ACC112 (cell line): Measurements from ENCODE around the gene ZDHHC21.
"Not testable (repeated sequence)": the region's sequence is repeated elsewhere in the genome, so short reads cannot be mapped to it uniquely, and the experiment has no call there.

Experiments
- H2AFZ ChIP-seq: fragments of 200-600 bp; sonication (generic); one replicate; pipeline ENCODE4 v1.6.0; 2017; ENCODE audit warnings: antibody characterized with exemption, low read length; ENCODE audit not compliant: unreplicated experiment
- H3K27ac ChIP-seq: fragments of 200-600 bp; sonication (generic); 2 replicates; pipeline ENCODE4 v1.5.1; 2014; ENCODE audit warnings: low read depth, mild to moderate bottlenecking, antibody characterized with exemption, low read length, moderate library complexity
- H3K27me3 ChIP-seq: fragments of 200-600 bp; sonication (generic); 2 replicates; pipeline ENCODE4 v1.6.1; 2014; ENCODE audit warnings: mild to moderate bottlenecking, antibody characterized with exemption, low read length, moderate library complexity, mixed read lengths; ENCODE audit not compliant: insufficient read depth
- H3K36me3 ChIP-seq: fragments of 200-600 bp; sonication (generic); 2 replicates; pipeline ENCODE4 v1.6.1; 2016; ENCODE audit warnings: mild to moderate bottlenecking, antibody characterized with exemption, low read length, moderate library complexity, mixed read lengths; ENCODE audit not compliant: insufficient read depth
- H3K4me1 ChIP-seq: fragments of 200-600 bp; sonication (generic); one replicate; pipeline ENCODE4 v1.6.1; 2016; ENCODE audit warnings: low read length, mixed read lengths; ENCODE audit not compliant: insufficient read depth, unreplicated experiment, control insufficient read depth
- H3K4me3 ChIP-seq: fragments of 200-600 bp; sonication (generic); 2 replicates; pipeline ENCODE4 v1.5.1; 2014; ENCODE audit warnings: mild to moderate bottlenecking, low read depth, low read length
- H3K79me2 ChIP-seq: fragments of 200-600 bp; sonication (generic); one replicate; pipeline ENCODE4 v1.6.0; 2016; ENCODE audit warnings: low read length; ENCODE audit not compliant: control insufficient read depth, unreplicated experiment, insufficient read depth

Gene ZDHHC21

GRCh38 chr9:14678776-14679175 lies 14.5 kb downstream of the ZDHHC21 start:
- Histone ChIP-seq H3K36me3 (peaks cover 2% of the 10 kb centered on the region; the same call in 1 of the 2 replicates), H2AFZ (no peak overlapping the region), H3K4me3 (no peak overlapping the region), H3K27ac (no peak overlapping the region), H3K4me1 (no peaks in the 10 kb centered on the region), H3K79me2 (peaks cover 7% of the 10 kb centered on the region), H3K27me3 (no peaks in the 10 kb centered on the region)

GRCh38 chr9:14677872-14678271 lies 15.4 kb downstream of the ZDHHC21 start:
- H3K79me2 ChIP-seq: peaks cover 7% of the 10 kb centered on the region
- peaks cover 3% of the 10 kb centered on the region; the same call in 1 of the 2 replicates for H3K36me3 ChIP-seq
- no peak overlapping the region for H3K4me3 ChIP-seq
- no peaks in the 10 kb centered on the region for H3K4me1 ChIP-seq
- H3K27ac ChIP-seq: no peak overlapping the region
- H3K27me3 ChIP-seq: no peaks in the 10 kb centered on the region
- no peak overlapping the region for H2AFZ ChIP-seq

GRCh38 chr9:14677396-14677795 lies 15.8 kb downstream of the ZDHHC21 start:
- Histone ChIP-seq H3K27ac (no peak overlapping the region), H3K36me3 (peaks cover 3% of the 10 kb centered on the region; the same call in 1 of the 2 replicates), H3K4me1 (no peaks in the 10 kb centered on the region), H2AFZ (no peak overlapping the region), H3K79me2 (peaks cover 7% of the 10 kb centered on the region), H3K27me3 (no peaks in the 10 kb centered on the region), H3K4me3 (no peak overlapping the region)

GRCh38 chr9:14674630-14675029 lies 18.6 kb downstream of the ZDHHC21 start:
- Histone ChIP-seq H2AFZ (no peak overlapping the region), H3K27me3 (no peaks in the 10 kb centered on the region), H3K79me2 (no peaks in the 10 kb centered on the region), H3K36me3 (peaks cover 3% of the 10 kb centered on the region; the same call in 1 of the 2 replicates), H3K4me3 (no peak overlapping the region), H3K27ac (no peak overlapping the region), H3K4me1 (peaks cover 14% of the 10 kb centered on the region)

GRCh38 chr9:14671377-14671776 lies 21.9 kb downstream of the ZDHHC21 start:
- H3K4me1 ChIP-seq: peaks cover 14% of the 10 kb centered on the region
- no peaks in the 10 kb centered on the region for H3K27me3 ChIP-seq
- peak overlapping the region; percentile 59 for H3K27ac ChIP-seq
- peak overlapping the region; percentile 28 for H2AFZ ChIP-seq
- H3K79me2 ChIP-seq: no peaks in the 10 kb centered on the region
- H3K36me3 ChIP-seq: peaks cover 3% of the 10 kb centered on the region; the same call in 1 of the 2 replicates
- peak overlapping the region; percentile 20; the same call in 1 of the 2 replicates for H3K4me3 ChIP-seq

GRCh38 chr9:14670718-14671117 lies 22.5 kb downstream of the ZDHHC21 start:
- peaks cover 14% of the 10 kb centered on the region for H3K4me1 ChIP-seq
- H3K27ac ChIP-seq: peak overlapping the region; percentile 59
- H2AFZ ChIP-seq: peak overlapping the region; percentile 28
- no peaks in the 10 kb centered on the region for H3K27me3 ChIP-seq
- H3K4me3 ChIP-seq: peak overlapping the region; percentile 20; the same call in 1 of the 2 replicates
- no peaks in the 10 kb centered on the region for H3K79me2 ChIP-seq
- peaks cover 3% of the 10 kb centered on the region; the same call in 1 of the 2 replicates for H3K36me3 ChIP-seq

- not testable (repeated sequence) for H2AFZ ChIP-seq, H3K27ac ChIP-seq, H3K79me2 ChIP-seq, H3K4me1 ChIP-seq, H3K27me3 ChIP-seq, H3K36me3 ChIP-seq, H3K4me3 ChIP-seq
Observed at GRCh38 chr9:14664022-14664421, 29.2 kb downstream of the ZDHHC21 start.

GRCh38 chr9:14662060-14662453 lies 31.2 kb downstream of the ZDHHC21 start:
- no peaks in the 10 kb centered on the region for H3K4me1 ChIP-seq
- peaks cover under 1% of the 10 kb centered on the region; the same call in 1 of the 2 replicates for H3K36me3 ChIP-seq
- H3K79me2 ChIP-seq: no peaks in the 10 kb centered on the region
- H2AFZ ChIP-seq: no peak overlapping the region
- H3K4me3 ChIP-seq: no peak overlapping the region
- H3K27ac ChIP-seq: no peak overlapping the region
- no peaks in the 10 kb centered on the region for H3K27me3 ChIP-seq

GRCh38 chr9:14661421-14662059 lies 31.7 kb downstream of the ZDHHC21 start:
- no peak overlapping the region for H2AFZ ChIP-seq
- no peak overlapping the region for H3K4me3 ChIP-seq
- no peaks in the 10 kb centered on the region for H3K27me3 ChIP-seq
- H3K27ac ChIP-seq: no peak overlapping the region
- H3K4me1 ChIP-seq: no peaks in the 10 kb centered on the region
- H3K79me2 ChIP-seq: no peaks in the 10 kb centered on the region
- peaks cover 4% of the 10 kb centered on the region for H3K36me3 ChIP-seq

GRCh38 chr9:14660721-14661120 lies 32.5 kb downstream of the ZDHHC21 start:
- Histone ChIP-seq H2AFZ (no peak overlapping the region), H3K4me3 (no peak overlapping the region), H3K27ac (no peak overlapping the region), H3K4me1 (no peaks in the 10 kb centered on the region), H3K36me3 (peaks cover 11% of the 10 kb centered on the region), H3K79me2 (no peaks in the 10 kb centered on the region), H3K27me3 (no peaks in the 10 kb centered on the region)

GRCh38 chr9:14654932-14655331 lies 38.3 kb downstream of the ZDHHC21 start:
- Histone ChIP-seq H3K4me3 (no peak overlapping the region), H3K79me2 (no peaks in the 10 kb centered on the region), H2AFZ (no peak overlapping the region), H3K36me3 (peaks cover 30% of the 10 kb centered on the region), H3K27ac (no peak overlapping the region), H3K4me1 (no peaks in the 10 kb centered on the region), H3K27me3 (no peaks in the 10 kb centered on the region)
